Colonic mucosa (tissue), 4 donors: ENCODE measurements around the gene GRIK5. TPM values are rescaled to one million over a fixed set of nuclear protein-coding genes. Genes with fewer than 3 reads are reported as not detected.
"Not testable (repeated sequence)": the region's sequence is repeated elsewhere in the genome, so short reads cannot be mapped to it uniquely, and the experiment has no call there.

Experiments
- DNase-seq: peaks from one replicate; pipeline ENCODE4 v3.0.0-alpha.2; 2020
- H3K27ac ChIP-seq: fragments of 200-600 bp; one replicate; pipeline ENCODE4 v1.8.0; 2021
- H3K27me3 ChIP-seq: fragments of 200-600 bp; one replicate; pipeline ENCODE4 v1.8.0; 2021
- H3K36me3 ChIP-seq: fragments of 200-600 bp; one replicate; pipeline ENCODE4 v1.8.0; 2021
- H3K4me1 ChIP-seq: fragments of 200-600 bp; one replicate; pipeline ENCODE4 v1.8.0; 2021; ENCODE audit warnings: mild to moderate bottlenecking
- H3K4me3 ChIP-seq: fragments of 200-600 bp; one replicate; pipeline ENCODE4 v1.8.0; 2021
- H3K9ac ChIP-seq, 2 donors: one replicate each; pipeline ENCODE4 v1.7.0; 2013; ENCODE audit warnings: control low read depth in 2 of 2, low read depth in 2 of 2, low read length in 2 of 2
- H3K9me3 ChIP-seq: fragments of 200-600 bp; one replicate; pipeline ENCODE4 v1.8.0; 2021
- intact Hi-C: fragments of 100-400 bp; cut with DNase I; formaldehyde crosslinking; loops from one replicate; pipeline ENCODE4 v1.14.1; 2022
- total RNA-seq, 2 donors: library from RNA; stranded (reverse); fragmentation: NEBNext Ultra II Directional in 1 of 2; extraction: Animal tissue kit (Norgen Biotek cat#: 25700) in 1 of 2; gene quantifications; one replicate each; pipeline ENCODE4 v1.2.1, GENCODE V29; 2021
- TF ChIP-seq, protein P1 (sequence below): fragments of 200-600 bp; IDR thresholded peaks from one replicate; pipeline ENCODE4 v1.8.0; 2022; ENCODE audit warnings: antibody characterized with exemption, mild to moderate bottlenecking
- donor health status: healthy.
- donor health status: DM: no; HTN: no; CAD: no.
- donor health status: DM: no; HTN: no; CAD: no.

The GRIK5 gene
- total RNA-seq, 2 donors from 2014 or later: 0.62 to 2.3 TPM

GRCh38 chr19:41994994-41995958 is 74.7 kb downstream of the GRIK5 start:
- H3K4me1 ChIP-seq: no peaks in the 10 kb centered on the region
- TF ChIP-seq, protein P1, sequence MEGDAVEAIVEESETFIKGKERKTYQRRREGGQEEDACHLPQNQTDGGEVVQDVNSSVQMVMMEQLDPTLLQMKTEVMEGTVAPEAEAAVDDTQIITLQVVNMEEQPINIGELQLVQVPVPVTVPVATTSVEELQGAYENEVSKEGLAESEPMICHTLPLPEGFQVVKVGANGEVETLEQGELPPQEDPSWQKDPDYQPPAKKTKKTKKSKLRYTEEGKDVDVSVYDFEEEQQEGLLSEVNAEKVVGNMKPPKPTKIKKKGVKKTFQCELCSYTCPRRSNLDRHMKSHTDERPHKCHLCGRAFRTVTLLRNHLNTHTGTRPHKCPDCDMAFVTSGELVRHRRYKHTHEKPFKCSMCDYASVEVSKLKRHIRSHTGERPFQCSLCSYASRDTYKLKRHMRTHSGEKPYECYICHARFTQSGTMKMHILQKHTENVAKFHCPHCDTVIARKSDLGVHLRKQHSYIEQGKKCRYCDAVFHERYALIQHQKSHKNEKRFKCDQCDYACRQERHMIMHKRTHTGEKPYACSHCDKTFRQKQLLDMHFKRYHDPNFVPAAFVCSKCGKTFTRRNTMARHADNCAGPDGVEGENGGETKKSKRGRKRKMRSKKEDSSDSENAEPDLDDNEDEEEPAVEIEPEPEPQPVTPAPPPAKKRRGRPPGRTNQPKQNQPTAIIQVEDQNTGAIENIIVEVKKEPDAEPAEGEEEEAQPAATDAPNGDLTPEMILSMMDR: no peak
- intact Hi-C loops: no loop called here
- peaks cover 36% of the 10 kb centered on the region for H3K27me3 ChIP-seq
- no peak for DNase-seq
- H3K4me3 ChIP-seq: no peak overlapping the region
- no peaks in the 10 kb centered on the region for H3K36me3 ChIP-seq
- no peaks in the 10 kb centered on the region for H3K9me3 ChIP-seq
- H3K9ac ChIP-seq: no peak overlapping the region
- H3K27ac ChIP-seq: no peak overlapping the region

GRCh38 chr19:41994521-41994971 is 75.5 kb downstream of the GRIK5 start:
- intact Hi-C loops: no loop called here
- Histone ChIP-seq H3K36me3 (no peaks in the 10 kb centered on the region), H3K9ac (no peak overlapping the region), H3K4me3 (no peak overlapping the region), H3K9me3 (no peaks in the 10 kb centered on the region), H3K27ac (no peak overlapping the region), H3K27me3 (peaks cover 29% of the 10 kb centered on the region), H3K4me1 (no peaks in the 10 kb centered on the region)
- TF ChIP-seq, protein P1: no peak
- no peak for DNase-seq

GRCh38 chr19:41993612-41994483 is 76.2 kb downstream of the GRIK5 start, which contains the start of gene ATP1A3:
ATP1A3 (minus strand) TSS chr19:41994230; CDS start chr19:41994076, 154 bp downstream.
- peak within 1 kb of the TSS; percentile 12 for H3K9ac ChIP-seq
- H3K27me3 ChIP-seq: peaks cover 23% of the 10 kb centered on the region
- peak within 1 kb of the TSS; percentile 36 for H3K4me3 ChIP-seq
- H3K9me3 ChIP-seq: no peaks in the 10 kb centered on the region
- DNase-seq: peak; percentile 41
- intact Hi-C loops: no loop called here
- H3K4me1 ChIP-seq: no peaks in the 10 kb centered on the region
- H3K27ac ChIP-seq: no peak within 1 kb of the TSS
- TF ChIP-seq, protein P1: no peak
- H3K36me3 ChIP-seq: no peaks in the 10 kb centered on the region

- H3K27me3 ChIP-seq: peaks cover 12% of the 10 kb centered on the region
Observed at GRCh38 chr19:41991925-41992569, 78.0 kb downstream of the GRIK5 start.

DNA sequence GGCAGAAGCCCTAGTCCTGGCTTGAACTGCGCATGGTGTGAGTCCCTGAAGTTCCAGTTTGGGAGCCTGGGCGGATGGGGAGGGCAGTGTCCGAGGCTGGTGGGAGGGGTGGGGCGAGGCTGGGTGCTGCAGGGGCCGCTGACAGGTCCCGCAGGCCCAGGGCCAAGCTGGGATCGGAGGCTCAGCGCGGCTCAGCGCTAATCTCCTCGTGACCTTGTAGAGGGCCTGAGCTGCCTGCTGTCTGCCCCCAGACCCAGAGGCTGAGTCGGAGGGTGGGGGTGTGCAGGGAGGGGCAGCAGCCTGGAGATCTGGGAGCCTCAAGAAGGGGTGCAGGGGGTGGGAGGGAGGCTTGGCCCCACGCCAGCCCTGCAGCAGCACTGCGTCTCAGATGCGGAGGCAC is 79.0 kb downstream of the GRIK5 start:
- intact Hi-C loops: no loop called here
- TF ChIP-seq, protein P1: no peak

More at GRCh38 chr19:41991925-41992569, 78.0 kb downstream of the GRIK5 start:
- H3K4me3 ChIP-seq, intact Hi-C loops, H3K9ac ChIP-seq, H3K9me3 ChIP-seq, H3K4me1 ChIP-seq, H3K27ac ChIP-seq, DNase-seq, H3K36me3 ChIP-seq: not testable (repeated sequence)

More for the DNA sequence above, 79.0 kb downstream of the GRIK5 start:
- no peak for DNase-seq
- no peak overlapping the region for H3K9ac ChIP-seq
- H3K9me3 ChIP-seq: no peaks in the 10 kb centered on the region
- H3K27ac ChIP-seq: no peak overlapping the region
- H3K27me3 ChIP-seq: peaks cover 8% of the 10 kb centered on the region
- H3K36me3 ChIP-seq: no peaks in the 10 kb centered on the region
- H3K4me3 ChIP-seq: no peak overlapping the region
- H3K4me1 ChIP-seq: no peaks in the 10 kb centered on the region
